ENCODE data around the gene GNMT. TPM values are rescaled to one million over a fixed set of nuclear protein-coding genes. Genes with fewer than 3 reads are reported as not detected.

Gene GNMT
- polyA plus RNA-seq, 3 donors = 0.17 to 7.8 (median 0.31) TPM

GRCh38 chr6:42958125-42958524, 2.4 kb upstream of the GNMT start:
- Histone ChIP-seq H3K4me1 (ENCODE audit: control insufficient read depth in 1 of 2, insufficient read depth in 2 of 2, low read length in 2 of 2) (peaks cover 12 to 15% of the 10 kb centered on the region in 2 donors), H2AFZ (ENCODE audit: insufficient read depth, low read depth, low read length, poor library complexity, severe bottlenecking) (no peak overlapping the region), H3K4me2 (replicated peaks; ENCODE audit: extremely low read depth, low read length, poor library complexity, severe bottlenecking) (no peak overlapping the region), H4K20me1 (ENCODE audit: insufficient read depth, low read length) (no peaks in the 10 kb centered on the region), H3K27me3 (ENCODE audit: control insufficient read depth in 2 of 2, insufficient read depth in 2 of 2, low read length in 2 of 2) (peaks cover 7 to 26% of the 10 kb centered on the region in 2 donors), H3K9ac (ENCODE audit: insufficient read depth, low read length, poor library complexity, severe bottlenecking) (no peak overlapping the region), H3K36me3 (replicated peaks in 1 of 2; ENCODE audit: control insufficient read depth in 1 of 2, insufficient read depth in 2 of 2, low read length in 2 of 2) (peaks cover 6 to 11% of the 10 kb centered on the region in 2 donors), H3K9me3 (replicated peaks in 1 of 2; ENCODE audit: control insufficient read depth in 1 of 2, insufficient read depth in 1 of 2, low read length in 2 of 2) (peaks cover 0 to 4% of the 10 kb centered on the region in 2 donors), H3K4me3 (replicated peaks in 1 of 3; ENCODE audit: low read depth in 2 of 3, low read length in 3 of 3) (no peak overlapping the region), H3K79me2 (ENCODE audit: insufficient read depth, low read length) (no peaks in the 10 kb centered on the region), H3K27ac (ENCODE audit: low read depth in 1 of 2, low read length in 2 of 2) (no peak overlapping the region)
- Mint-ChIP-seq H3K4me3 (no peak overlapping the region), H3K36me3 (peaks cover 23 to 34% of the 10 kb centered on the region in 2 donors), H3K27ac (no peak overlapping the region), H3K4me1 (peaks cover 19% of the 10 kb centered on the region), H3K27me3 (ENCODE audit: low read depth in 3 of 3) (peaks cover 27 to 31% (median 30%) of the 10 kb centered on the region in 3 donors), H3K9me3 (peaks cover 0 to 8% (median 0%) of the 10 kb centered on the region in 7 donors)
- intact Hi-C loops (cut with micrococcal nuclease) = no loop called here
- no peak for DNase-seq
- TF ChIP-seq CTCF (IDR thresholded peaks at IDR 0.05) = no peak
- WGBS (ENCODE audit: insufficient coverage) = no CpG with 5 or more reads among the region's 8 CpGs

GRCh38 chr6:42959917-42960242, 674 bp upstream of the GNMT start:
- Histone ChIP-seq H3K36me3 (replicated peaks in 1 of 2; ENCODE audit: control insufficient read depth in 1 of 2, insufficient read depth in 2 of 2, low read length in 2 of 2) (peaks cover 22% of the 10 kb centered on the region in 2 donors), H3K4me3 (replicated peaks in 1 of 3; ENCODE audit: low read depth in 2 of 3, low read length in 3 of 3) (peak overlapping the region in 1 of 3 experiments; percentile 65), H3K27ac (ENCODE audit: low read depth in 1 of 2, low read length in 2 of 2) (no peak overlapping the region), H3K27me3 (ENCODE audit: control insufficient read depth in 2 of 2, insufficient read depth in 2 of 2, low read length in 2 of 2) (peaks cover 7 to 26% of the 10 kb centered on the region in 2 donors), H3K4me2 (replicated peaks; ENCODE audit: extremely low read depth, low read length, poor library complexity, severe bottlenecking) (peak overlapping the region; percentile 77), H3K4me1 (ENCODE audit: control insufficient read depth in 1 of 2, insufficient read depth in 2 of 2, low read length in 2 of 2) (peaks cover 12 to 15% of the 10 kb centered on the region in 2 donors), H3K79me2 (ENCODE audit: insufficient read depth, low read length) (no peaks in the 10 kb centered on the region), H4K20me1 (ENCODE audit: insufficient read depth, low read length) (no peaks in the 10 kb centered on the region), H3K9me3 (replicated peaks in 1 of 2; ENCODE audit: control insufficient read depth in 1 of 2, insufficient read depth in 1 of 2, low read length in 2 of 2) (peaks cover 0 to 4% of the 10 kb centered on the region in 2 donors), H3K9ac (ENCODE audit: insufficient read depth, low read length, poor library complexity, severe bottlenecking) (peak overlapping the region; percentile 62), H2AFZ (ENCODE audit: insufficient read depth, low read depth, low read length, poor library complexity, severe bottlenecking) (peak overlapping the region; percentile 62)
- WGBS (ENCODE audit: insufficient coverage) = 53% methylated on average over 8 of the region's 13 CpGs
- Mint-ChIP-seq H3K4me3 (peak overlapping the region; percentile 66 to 91), H3K27me3 (ENCODE audit: low read depth in 3 of 3) (peaks cover 27 to 31% (median 30%) of the 10 kb centered on the region in 3 donors), H3K4me1 (peaks cover 19% of the 10 kb centered on the region), H3K36me3 (peaks cover 33 to 49% of the 10 kb centered on the region in 2 donors), H3K27ac (no peak overlapping the region), H3K9me3 (peaks cover 0 to 8% (median 0%) of the 10 kb centered on the region in 7 donors)
- DNase-seq = no peak
- TF ChIP-seq CTCF (IDR thresholded peaks at IDR 0.05) = no peak
- intact Hi-C loops (cut with micrococcal nuclease) = no loop called here
